GM19372 (cell line): Measurements from ENCODE around the gene OBSL1.

ENCODE experiments used
- ATAC-seq: cut with Tn5 transposase; IDR thresholded peaks from one replicate; pipeline ENCODE4 v1.9.1; 2021; ENCODE audit warnings: mild to moderate bottlenecking, low read depth, moderate library complexity; ENCODE audit not compliant: unreplicated experiment

OBSL1 gene

DNA sequence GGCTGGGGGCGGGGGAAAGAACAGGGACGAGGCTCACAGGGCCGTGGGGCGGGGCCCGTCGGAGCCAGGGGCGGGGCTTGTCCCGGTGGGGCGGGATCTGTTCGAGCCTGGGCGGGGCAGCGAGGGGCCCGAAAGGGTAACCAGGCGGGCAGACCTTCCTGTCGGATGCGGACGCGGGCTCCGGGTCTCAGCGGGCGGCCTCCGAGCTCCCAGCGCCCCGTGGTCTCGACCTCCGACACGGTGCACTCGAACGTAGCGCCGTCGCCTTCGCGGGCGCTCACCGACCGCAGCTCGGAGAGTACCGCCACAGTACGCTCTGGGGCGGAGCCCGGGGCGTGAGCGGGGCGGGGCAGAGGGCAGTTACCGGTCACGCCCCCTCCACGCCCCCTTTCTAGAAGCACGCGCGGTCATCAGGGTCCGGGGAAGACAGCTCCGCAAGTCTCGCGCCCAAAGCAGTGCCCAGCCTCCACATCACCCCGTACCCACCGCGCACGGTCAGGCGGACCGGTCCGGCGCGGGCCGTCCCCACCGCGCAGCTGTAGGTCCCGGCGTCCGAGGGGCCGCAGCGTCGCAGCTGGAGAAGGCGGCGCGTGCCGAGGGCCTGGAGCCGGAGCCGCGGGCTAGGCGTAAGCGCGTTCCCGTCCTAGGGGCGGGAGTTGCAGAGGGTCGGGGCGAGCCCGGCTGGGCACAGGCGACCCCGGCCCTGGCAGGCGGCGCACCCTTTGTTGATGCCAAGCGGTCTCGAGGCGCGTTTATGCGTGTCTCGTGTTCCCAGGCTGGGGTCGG, 18.8 kb downstream of the OBSL1 start:
- peak; percentile 96 for ATAC-seq

DNA sequence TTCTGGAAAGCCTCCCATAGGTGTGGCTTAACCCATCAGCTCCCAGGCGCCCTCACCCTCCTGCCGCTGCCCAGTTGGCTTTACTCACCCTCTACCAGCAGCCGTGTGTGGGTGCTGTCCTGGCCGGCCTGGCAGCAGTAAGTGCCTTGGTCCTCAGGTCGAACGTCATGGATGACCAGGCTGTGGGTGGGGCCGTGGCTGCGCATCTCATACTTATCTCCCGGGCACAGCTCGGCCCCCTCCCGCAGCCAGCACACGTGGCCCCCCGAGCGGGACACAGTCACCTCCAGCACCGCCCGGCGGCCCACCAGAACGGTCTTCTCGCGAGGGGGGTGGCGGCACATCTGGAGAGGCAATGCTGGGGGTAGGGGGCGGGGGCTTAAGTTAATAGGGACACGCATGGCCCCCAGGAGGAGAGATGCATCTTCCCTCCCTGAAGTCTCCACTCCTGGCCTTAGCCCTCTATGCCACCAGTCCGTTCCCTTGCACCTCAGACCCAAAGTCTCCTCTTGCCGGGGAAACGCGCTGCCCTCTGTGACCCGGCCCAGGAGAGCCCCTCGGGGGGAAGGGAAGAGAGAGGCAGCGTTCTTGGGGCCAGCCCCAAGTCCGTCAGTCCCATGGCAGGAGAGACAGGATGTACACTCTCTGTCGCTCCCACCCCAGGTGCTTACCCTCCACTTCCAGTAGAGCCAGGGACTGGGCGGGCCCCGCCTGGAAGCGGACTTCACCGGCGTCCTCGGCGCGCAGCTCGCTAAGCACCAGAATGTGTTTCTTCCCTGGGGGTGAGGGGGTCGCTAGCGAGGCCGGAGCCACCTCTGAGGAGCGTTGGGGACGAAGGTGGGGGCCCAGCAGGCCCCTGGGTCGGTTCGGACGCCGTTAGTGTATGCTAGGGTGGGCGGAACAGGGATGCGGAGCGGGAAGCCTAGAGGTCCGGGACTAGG, 19.6 kb downstream of the OBSL1 start:
- ATAC-seq: peak; percentile 2

DNA sequence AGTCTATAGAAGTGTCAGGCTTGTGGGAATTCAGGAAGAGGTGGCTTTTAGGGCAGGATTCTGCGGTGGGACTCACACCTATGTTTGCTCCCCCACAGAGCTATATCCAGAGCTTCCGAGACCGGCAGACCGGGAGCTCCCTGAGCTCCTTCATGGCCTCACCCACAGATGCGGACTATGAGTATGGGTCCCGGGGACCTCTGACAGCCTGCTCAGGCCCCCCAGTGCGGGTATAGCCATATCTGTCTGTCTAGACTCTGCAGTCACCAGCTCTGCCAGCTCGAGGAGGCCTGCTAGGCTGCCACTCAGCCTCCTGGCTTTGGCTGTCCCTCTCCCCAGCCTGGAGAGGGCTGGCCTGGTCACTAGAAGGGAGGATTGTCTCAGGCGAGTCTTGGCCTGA, 21.7 kb downstream of the OBSL1 start:
- no peak for ATAC-seq

DNA sequence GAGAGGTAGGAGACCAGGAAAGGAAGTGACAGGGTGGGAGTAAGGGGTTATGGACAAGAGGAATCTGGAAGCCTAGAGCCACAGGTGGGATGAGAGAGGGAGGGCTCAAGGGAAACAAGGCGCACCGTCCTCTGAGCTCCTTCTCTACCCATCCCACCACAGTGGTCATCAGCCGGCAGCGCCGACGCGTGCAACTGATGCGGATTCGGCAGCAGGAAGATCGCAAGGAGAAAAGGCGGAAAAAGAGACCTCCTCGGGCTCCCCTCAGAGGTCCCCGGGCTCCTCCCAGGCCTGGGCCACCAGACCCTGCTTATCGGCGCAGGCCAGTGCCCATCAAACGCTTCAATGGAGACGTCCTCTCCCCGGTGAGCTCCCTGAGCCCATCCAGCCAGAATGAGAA, 22.3 kb downstream of the OBSL1 start:
- no peak for ATAC-seq

DNA sequence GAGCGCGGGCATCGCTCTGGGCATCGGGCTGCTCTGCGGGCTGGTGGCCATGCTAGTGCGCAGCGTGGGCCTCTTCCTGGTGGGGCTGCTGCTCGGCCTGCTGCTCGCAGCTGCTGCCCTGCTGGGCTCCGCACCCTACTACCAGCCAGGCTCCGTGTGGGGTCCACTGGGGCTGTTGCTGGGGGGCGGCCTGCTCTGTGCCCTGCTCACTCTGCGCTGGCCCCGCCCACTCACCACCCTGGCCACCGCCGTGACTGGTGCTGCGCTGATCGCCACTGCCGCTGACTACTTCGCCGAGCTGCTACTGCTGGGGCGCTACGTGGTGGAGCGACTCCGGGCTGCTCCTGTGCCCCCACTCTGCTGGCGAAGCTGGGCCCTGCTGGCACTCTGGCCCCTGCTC, 23.7 kb downstream of the OBSL1 start:
- no peak for ATAC-seq

DNA sequence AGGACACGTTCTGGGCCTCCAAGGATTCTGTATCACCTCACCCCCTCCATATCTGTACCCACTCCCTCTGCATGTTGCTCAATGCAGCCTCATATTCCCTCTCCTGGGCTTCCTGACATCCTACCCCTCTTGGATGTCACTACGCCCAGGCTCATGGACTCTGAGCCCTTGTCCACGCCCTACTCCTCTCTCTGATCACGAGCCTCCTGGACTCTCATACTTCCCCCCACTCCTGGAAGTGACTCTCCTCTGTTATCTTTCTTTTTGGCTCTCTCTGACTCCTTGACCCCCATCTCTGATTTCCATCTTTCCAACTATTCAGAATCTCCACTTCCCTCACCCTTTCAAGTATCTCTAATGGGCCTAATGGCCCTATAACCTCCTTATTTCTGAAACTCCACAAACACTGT, 25.4 kb downstream of the OBSL1 start:
- no peak for ATAC-seq

DNA sequence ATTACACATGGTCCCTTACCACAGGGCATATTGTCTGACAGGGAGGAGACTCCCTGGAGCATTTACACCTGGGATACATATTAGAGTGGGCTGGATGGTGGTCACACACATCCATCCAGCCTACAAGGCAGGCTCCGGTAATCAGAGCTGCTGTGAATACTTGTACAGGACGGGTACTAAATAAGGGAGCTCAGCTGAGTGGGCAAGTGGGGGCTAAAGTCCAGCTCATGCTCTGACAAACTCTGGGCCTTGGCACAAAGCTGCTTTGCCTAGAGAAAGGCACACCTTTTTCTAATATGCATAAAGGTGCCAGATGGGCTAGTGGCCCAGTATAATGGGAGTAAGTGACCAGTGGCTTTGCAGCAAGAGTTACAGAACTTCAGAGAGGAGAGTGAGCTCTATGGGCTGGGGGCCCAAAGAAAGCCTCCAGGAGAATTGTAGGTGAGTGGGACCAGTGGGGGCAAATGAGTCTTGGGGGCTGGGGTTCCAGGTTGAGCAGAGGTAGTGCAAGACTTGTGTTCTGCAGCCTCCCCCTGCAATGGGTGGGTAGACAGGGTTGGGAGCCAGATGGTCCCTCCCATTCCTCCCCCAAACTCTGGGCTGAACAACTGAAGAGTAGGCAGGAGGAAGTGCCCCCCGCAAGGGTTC, 25.9 kb downstream of the OBSL1 start:
- ATAC-seq: no peak

DNA sequence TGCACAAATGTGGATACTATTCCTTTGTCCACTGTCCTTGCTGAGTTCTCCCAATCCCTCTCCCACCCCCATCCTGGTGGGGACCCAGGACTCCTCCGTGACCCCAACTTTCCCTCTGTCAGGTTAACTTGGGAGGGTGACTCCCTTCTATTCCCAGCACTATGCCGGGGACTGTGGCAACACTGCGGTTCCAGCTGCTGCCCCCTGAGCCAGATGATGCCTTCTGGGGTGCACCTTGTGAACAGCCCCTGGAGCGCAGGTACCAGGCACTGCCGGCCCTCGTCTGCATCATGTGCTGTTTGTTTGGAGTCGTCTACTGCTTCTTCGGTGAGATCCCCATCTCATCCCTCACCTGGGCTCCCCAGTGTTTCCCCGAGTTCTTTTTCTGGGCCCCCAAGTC, 26.8 kb downstream of the OBSL1 start:
- ATAC-seq: no peak

DNA sequence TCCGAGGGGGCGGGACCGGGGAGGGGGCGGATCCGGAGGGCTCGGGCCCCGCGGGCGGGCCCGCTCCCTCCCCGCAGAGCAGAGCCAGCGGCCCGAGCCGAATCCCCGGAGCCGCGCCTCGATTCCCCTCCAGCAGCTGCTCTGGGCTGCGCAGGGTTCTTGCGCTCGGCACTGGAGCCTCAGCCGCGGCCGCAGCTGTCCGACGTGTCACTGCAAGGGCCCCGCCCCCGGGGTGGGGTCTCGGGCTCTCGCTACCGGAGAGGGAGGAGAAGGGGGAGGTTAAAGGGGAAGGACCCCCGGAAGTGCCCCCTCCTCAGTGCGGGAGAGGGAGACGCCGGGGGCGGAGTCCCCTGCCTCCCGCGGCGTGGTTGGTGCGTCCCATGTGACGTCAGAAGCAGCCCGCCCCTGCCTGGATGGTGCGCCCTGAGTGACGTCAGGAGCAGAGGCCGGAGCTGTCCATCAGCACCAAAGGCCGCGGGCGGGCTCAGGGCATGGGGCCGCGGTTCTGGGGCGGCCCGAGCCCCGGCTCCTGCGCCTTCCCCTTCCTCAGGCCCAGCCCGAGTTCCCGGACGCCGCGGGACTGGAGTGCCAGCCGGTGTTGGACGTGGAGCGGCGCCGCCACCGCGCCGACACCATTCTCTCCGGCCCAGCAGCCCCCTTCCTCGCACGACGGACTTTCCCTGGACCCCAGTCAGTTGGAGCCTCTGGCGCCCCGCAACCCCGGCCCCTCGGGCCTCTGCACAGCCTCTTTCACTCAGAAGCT, 27.6 kb downstream of the OBSL1 start, which contains the start of the genes CHPF and TMEM198:
Gene CHPF, minus strand, starts transcription at position 214 of the 763 bp plus-strand sequence. CDS start 271 bp downstream, outside the sequence.
Gene TMEM198, plus strand, starts transcription at position 433 of the 763 bp plus-strand sequence. CDS start 700 bp downstream, outside the sequence.
- peak; percentile 74 for ATAC-seq

DNA sequence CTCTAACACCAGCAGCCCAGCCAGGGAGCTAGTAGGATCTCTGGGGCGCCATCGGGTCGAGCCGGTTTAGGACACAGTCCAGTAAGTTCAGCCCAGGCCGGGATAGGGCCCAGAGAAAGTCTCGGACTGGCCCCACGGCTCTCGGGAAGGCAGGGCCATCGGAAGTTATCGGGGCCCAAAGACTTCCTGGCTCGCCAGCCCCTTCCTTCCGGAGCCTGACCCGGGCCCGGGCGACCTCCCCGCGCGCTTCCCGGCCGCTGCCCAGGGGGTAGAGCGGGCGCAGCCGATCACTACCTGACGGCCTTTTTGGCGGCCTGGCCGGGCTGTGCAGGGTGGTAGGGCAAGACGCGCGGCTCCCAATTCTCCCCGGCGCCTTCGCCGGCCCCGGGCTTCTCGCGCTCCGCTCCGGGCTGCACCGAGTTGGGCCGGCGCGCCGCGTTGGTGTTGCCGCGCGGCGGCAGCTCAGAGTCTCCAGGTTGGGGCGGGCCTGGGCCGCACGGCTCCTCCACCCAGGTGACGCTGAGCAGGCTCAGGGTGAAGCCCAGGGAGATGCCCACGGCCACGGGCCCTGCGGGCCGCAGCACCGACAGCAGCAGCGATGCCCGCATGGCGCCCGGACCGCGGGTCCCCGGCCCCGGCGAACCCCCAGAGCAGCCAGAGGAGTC, 28.3 kb downstream of the OBSL1 start:
- ATAC-seq: peak; percentile 31

DNA sequence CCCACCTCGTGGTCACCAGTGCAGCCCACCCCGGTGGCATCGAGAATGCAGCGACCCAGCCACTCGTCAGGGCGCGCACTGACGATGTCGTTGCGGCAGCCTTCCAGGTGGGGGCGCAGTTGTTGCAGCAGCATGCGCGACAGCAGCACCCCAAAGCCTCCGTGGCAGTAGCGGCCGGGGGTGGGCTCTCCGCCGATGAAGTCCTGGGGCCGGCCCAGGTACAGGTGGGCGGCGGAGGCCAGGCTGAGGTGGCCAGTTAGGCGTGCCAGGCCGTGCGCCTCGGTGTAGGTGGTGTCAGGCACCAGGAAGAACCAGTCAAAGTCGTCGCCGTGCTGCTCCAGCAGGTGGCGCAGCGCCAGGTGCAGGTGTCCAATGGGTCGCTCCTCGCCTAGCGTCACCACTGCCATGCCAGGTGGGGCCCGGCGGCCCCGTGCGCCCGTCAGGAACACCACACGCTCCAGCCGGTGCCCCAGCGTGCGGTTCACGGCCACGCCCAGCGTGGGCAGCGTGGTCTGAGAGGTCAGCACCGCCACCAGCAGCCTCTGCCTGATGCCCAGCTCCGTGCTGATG, 29.6 kb downstream of the OBSL1 start:
- peak; percentile 40 for ATAC-seq

DNA sequence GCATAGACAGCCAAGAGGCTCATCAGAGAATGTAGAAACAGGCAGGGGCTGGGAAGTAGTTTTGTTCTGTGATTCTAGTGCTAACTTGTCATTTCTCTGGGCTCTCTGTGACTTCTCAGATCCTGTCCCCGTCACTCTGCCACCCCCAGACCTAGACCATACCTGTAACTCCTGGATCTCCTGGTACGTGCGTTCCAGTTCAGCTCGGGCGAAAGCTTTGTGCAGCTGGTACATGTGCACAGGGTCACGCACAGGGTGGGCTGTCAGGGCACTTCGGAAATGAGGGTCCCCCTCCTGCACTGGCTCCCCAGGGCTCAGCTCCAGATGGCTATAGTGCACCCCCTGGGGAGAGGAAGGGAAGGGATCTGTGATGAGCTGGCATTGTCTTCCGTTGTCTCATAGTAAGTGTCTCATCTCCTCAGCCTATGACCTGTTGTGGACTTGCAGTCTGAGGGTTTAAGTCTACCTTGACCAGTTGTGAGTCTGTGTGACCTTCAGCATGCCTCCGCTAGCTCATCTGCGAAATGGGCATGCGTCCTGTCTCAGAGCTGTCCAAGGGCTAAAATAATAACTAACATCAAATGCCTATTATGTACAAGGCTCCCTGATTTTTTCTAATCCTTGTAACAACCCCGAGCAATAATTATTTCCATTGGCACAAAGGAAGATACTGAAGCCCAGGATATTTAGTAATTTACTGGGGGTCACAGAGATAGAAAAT, 30.4 kb downstream of the OBSL1 start:
- ATAC-seq: no peak

DNA sequence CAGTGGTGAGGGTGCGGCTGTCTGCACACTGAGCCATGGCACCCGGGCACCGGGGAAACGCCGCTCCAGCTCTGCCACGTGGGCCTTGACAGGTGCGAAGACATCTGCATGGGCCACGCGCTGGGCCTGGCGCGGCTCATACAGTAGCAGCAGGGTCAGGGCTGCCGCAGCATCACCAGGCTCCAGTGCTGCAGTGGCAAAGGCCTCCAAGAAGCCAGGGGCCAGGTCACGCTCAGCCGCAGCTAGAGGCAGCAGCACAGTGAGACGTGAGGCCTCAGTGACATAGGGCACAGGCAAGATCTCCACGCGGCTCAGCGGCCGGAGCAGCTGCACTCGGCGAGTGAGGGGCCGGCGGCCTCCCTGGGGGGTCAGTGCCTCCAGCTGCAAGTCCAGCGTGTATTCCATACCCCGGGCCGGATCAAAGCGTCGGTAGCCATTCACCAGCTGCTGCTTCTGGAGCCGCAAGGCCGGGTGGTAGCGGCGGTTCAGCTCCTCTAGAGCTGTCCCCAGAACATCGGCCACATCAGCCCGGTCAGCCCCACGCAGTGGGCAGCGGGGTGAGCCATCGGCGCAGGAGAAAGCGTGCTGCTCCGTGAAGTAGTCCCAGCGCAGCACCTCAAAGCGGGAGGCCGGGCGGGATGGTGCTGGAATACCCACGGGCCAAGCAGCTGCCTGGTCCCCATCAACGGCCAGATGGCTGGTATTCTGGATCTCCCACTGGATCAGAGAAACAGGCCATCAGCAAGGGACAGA, 31.2 kb downstream of the OBSL1 start:
- ATAC-seq: no peak

DNA sequence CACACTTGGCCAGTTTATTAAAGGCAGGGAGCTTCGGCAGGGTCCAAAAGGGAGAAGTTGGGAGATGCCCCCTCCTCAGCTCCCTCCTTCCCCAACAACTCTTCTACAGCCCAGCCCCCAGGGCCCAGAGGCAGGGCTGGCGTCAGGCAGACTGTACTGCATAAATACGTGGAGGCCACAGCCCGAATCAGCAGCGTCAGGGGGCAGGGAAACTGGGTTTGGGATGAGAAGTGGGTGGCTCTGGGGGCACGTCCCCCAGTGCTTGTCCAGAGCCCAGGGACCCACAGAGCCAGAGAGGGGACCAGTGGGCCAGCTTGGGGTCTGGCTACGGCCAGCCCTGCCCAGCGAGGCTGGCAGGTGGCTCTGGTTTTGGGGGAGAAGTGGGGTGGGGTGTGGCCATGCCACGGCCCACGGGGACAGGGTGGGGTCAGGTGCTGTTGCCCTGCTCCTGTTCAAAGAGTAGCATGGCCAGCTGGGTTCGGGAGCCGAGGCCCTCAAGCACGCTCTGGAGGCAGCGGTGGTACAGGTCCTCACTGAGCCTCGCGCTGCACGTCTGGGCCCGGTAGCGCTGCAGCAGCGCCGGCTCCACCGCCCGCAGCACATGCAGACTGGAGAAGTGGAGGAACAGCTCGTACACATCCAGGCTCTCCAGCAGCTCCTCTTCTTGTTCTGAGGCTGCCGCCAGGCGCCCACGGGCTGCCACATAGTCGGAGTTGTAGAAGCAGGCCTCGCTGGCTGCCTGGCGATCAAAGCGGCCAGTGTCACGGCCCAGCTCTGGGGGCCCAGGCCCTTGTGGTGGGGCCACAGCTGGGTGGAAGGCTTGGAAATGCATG, 32.2 kb downstream of the OBSL1 start:
- ATAC-seq: no peak

DNA sequence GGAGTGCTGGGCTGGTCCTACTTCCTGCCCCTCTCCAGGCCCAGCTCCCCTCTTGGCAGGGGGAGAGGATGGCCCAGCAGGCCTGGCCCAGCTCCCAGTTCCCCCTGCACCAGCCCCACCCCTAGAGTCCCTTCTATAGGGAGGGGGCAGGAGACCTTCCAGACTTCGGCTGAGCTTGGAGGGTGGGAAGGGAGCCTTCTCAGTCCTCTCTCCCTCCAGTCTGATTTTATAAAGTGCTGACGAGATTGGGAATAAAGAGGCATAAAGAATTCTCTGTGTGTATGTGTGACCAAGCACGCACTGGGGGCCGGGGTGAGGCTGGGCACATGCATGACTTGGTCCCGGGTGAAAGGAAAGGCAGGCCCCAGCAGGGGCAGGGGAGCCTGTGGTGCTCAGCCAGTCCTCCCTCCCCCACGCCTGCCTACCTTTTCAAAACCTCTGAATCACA, 32.8 kb downstream of the OBSL1 start:
- ATAC-seq: no peak

DNA sequence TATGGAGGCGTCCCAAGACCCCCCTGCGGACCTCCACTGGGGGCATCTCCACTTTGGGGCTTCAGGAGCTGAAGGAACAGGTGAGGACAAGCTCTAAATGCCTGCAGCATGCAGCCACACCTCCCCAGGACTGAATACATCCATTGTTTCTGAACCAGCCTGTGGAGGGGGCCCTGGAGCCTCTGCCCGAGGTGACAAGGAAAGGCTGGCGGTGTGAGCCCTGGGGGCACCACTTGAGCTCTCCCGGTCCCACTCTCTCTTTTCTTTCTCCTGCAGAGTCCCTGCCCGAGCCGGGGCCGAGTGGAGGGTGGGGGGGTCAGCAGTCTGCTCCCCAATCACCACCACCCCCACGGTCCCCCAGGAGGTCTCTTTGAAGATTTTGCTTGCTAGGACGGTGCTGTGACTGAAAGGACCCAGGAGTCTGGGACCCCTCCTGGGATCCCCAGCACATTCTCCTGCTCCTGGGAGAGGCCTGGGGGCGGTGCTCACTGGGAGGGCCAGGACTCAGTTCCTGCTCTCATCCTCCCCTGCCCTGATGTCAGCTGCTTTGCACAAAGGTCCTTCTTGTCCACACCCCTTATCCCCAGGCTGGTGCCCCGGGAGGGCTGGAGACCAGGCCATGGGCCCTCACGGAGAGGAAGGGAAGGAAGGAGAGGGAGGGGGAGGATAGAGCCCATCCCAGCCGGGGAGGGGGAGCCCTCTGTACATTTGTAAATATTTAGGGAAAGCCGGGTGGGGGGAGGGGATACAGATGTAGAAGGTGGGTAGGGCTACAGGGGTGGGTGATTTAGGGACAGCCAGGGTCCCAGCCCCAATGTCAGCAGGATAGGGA, 33.5 kb downstream of the OBSL1 start:
- ATAC-seq: no peak
